ENCODE measurements around the gene RARG.
"Not testable (repeated sequence)": the region's sequence is repeated elsewhere in the genome, so short reads cannot be mapped to it uniquely, and the experiment has no call there.

RARG gene

DNA sequence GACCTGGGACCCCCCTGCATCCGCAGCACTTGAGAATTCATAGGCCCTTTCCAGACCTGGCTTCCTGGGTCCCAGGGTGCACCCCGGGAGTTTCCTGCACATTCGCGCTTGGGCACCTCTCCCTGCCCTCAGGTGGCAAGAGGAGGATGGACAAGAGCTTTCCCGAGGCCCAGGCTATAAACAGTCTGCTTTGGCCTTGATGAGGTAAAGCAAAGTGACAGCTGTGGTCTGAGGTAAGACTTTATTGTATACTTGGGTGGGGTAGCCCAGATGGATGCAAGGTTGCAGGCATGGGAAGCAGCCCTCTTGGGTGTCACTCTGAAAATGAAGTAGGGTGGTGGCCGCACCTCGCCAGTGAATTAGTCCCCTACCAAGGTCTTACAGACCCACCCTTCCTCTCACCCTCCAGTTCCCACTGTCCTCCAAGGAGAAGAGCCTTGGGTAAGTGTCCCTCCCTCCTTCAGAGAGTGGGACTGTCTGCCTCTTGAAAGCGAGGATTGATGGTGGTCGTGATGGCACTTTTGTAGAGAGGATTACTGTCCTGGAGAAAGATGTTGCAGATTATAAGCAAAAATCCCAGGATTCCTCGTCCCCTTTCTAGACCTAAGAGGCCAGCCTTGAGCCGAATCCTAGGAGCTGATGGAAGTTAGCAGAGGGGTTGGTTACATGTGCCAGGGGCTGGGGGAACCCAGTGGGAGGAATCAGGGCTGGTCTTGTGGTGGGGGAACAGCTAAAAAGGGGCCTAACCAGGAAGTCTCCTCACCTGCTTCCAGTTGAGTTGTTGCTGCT, 40.7 kb downstream of the RARG start:
- DNase-seq (ENCODE audit: low read depth): no peak

DNA sequence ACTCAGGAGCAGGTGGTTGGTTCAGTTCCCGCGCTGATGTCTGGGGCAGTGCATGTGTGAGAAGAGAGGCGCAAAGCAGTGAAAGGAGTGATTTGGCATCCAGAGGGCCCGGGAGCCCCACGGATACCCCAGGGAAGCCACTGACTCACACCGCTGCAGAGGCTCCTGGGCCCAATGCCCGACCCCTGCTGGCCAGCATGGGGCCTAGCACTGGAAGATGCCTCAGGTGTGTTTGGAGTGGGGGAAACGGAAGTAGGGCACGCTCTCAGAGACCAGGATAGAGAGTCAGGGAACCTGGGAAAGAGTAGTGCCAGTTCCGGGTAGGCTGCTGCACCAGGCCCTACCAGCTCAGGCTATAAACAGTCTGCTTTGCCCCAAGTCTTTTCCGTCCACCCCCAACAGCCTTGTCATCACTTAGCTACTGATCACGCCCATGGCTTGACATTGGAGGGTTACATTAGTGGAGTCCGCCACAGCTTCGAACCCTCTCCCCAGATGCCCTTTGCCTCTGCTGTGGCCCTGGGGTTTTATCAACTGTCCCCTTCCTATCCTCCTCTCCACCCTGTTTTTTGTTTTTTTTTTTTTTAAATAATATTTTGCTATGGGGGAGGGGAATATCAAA, 41.8 kb downstream of the RARG start:
- DNase-seq (ENCODE audit: low read depth): no peak

GRCh38 chr12:53187145-53187899, 44.7 kb downstream of the RARG start:
- DNase-seq (ENCODE audit: low read depth): no peak

DNA sequence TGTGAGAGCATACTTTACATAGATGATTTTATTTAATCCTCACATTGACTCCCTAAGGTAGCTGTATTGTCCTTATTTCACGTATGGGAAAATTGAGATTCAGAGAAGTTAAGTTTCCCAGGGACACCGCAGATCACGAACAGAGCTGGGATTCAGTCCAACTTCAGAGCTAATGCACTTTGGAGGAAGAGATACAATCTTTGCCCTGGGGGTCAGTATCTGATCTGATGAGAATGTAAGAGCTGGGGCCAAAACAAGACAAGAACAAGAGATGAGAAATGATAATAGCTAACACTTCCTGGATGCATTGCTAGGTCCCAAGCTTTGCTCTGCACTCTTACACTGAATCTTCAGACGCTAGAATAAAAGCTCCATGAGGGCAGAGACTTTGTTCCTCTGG, 45.3 kb downstream of the RARG start:
- no peak for DNase-seq (ENCODE audit: low read depth)

GRCh38 chr12:53185582-53186153, 46.3 kb downstream of the RARG start:
- no peak for DNase-seq (ENCODE audit: low read depth)

GRCh38 chr12:53184828-53185227, 47.2 kb downstream of the RARG start:
- no peak for DNase-seq (ENCODE audit: low read depth)

DNA sequence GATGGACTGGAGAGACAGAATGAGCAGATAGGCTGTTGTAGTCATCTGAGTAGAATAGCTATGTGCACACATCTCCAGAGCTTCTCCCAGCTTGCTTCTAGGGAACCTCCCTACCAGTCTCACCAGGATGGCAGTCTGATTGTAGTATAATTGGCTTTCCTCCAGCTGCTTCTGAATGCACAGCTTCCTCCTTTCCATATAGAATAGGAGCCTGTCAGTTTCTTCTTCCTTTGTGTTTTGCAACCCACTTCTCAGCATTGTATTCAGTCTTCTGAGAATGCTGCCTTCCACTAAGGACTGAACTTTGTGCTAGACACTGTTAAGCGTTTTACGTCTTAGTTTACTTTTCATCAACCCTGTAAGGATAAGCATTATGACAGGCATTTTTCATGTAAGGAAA, 49.1 kb downstream of the RARG start:
- no peak for DNase-seq (ENCODE audit: low read depth)

- DNase-seq (ENCODE audit: low read depth): no peak
Observed at GRCh38 chr12:53181935-53182334, 50.1 kb downstream of the RARG start.

- peak; percentile 32 for DNase-seq (ENCODE audit: low read depth)
Observed at GRCh38 chr12:53180931-53181645, 50.9 kb downstream of the RARG start.

GRCh38 chr12:53180220-53180930, 51.6 kb downstream of the RARG start, which contains the start of the genes CSAD and ZNF740:
Gene CSAD (minus strand): TSS chr12:53180925. CDS start chr12:53173470, 7,455 bp downstream.
Gene ZNF740 (plus strand): TSS chr12:53180722. CDS start chr12:53181984, 1,262 bp downstream.
- DNase-seq (ENCODE audit: low read depth): peak; percentile 94

DNA sequence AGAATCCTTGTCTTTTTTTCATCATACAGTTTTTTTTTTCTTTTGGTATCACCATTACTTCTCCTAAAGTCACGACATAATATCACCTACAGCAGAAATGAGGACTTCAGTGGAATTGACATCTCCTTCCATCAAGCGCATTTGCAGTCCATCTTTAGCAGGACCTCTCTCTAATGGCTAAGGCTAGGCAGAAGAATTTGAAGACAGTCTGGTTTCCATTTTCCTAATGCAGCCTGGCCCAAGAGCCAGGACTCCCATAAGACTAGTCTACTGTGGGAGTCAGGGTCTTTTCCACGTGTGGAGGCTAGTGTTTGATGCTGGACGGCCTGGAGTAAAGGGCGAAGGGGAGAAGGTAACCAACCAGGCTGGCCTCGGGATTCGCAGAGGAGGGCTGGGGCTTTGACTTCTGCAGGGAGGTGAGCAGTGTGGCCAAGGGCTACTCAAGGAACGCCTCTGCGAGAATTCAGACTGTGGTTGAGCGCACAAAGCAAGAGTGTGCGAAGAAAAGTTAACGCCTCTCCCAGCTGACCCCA, 52.3 kb downstream of the RARG start:
- no peak for DNase-seq (ENCODE audit: low read depth)

GRCh38 chr12:53178803-53179202, 53.2 kb downstream of the RARG start:
- DNase-seq (ENCODE audit: low read depth): not testable (repeated sequence)

DNA sequence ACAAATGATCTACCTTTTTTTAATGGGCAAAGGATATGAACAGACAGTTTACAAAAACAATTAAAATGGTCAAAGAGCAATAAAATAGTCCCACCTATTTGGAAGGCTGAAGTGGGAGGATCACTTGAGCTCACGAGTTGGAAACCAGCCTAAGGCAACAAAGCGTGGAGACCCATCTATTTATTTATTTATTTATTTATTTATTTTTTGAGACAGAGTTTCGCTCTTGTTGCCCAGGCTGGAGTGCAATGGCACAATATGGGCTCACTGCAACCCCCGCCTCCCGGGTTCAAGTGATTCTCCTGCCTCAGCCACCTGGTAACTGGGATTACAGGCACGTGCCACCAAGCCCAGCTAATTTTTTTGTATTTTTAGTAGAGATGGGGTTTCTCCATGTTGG, 54.6 kb downstream of the RARG start:
- DNase-seq (ENCODE audit: low read depth): not testable (repeated sequence)

DNA sequence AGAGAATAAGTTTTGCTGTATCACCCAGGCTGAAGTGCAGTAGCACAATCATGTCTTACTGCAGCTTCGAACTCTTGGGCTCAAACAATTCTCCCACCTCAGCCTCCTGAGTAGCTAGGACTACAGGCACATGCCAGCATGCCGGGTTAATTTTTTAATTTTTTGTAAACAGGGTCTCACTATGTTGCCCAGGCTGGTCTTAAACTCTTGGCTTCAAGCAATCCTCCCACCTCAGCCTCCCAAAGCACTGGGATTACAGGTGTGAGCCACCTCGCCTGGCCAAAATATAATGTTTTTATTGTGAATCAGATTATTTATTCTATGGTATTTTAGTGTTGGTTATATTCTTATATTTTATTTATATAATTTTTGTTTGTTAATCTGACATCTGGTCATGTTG, 55.3 kb downstream of the RARG start:
- DNase-seq (ENCODE audit: low read depth): no peak

- no peak for DNase-seq (ENCODE audit: low read depth)
Observed at GRCh38 chr12:53174881-53175491, 57.0 kb downstream of the RARG start.

- no peak for DNase-seq (ENCODE audit: low read depth)
Observed at GRCh38 chr12:53173085-53173715, 58.8 kb downstream of the RARG start.

DNA sequence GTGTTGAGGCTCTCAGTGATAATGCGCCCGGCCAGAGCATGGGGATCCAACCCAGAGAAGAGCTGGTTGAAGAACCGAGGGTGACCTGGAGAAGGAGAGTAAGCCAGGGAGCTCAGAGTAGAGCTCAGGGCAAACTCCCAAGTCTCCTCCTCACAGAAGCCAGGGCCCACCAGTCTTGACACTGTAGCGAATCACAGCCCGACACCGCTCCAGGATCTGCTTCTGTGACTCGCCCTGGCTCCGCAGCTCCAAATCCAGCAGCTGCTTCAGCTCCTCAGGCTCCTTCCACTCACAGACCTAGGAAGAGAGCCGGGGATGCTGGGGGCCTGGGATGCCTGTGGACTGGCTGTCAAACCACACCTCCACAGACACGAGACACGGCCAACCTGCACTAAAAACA, 59.7 kb downstream of the RARG start:
- no peak for DNase-seq (ENCODE audit: low read depth)

DNA sequence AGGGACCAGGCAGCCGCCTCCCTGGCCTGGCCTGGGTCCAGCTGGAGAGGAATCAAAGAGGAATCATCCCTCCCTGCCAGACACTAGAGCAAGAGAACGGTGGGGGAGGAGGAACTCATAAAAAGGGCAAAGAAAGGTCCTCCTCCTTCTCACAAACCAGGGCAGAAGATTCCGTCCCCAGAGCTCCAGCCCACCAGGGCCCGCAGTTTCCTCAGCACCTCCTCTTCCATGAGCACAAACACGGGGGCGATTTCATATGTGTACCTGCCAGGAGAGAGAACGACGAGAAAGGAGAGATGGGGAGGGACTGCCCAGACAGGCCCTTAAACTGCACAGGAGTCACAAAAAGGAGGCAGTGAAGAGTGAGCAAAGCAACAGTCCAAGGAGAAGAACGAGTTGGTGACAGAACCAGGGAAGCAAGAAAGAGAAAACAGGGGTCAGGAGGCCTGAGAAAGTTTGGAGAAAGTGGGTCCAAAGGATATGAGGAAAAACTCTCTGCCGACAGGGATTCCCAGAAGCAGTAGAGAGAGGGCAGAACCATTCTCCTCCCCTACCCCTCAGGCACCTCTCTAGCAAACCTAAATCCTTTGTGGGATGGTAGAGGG, 60.2 kb downstream of the RARG start:
- no peak for DNase-seq (ENCODE audit: low read depth)

Data from GM04504 (cell line).